ENCODE results near the gene MOXD1.

Gene MOXD1

DNA sequence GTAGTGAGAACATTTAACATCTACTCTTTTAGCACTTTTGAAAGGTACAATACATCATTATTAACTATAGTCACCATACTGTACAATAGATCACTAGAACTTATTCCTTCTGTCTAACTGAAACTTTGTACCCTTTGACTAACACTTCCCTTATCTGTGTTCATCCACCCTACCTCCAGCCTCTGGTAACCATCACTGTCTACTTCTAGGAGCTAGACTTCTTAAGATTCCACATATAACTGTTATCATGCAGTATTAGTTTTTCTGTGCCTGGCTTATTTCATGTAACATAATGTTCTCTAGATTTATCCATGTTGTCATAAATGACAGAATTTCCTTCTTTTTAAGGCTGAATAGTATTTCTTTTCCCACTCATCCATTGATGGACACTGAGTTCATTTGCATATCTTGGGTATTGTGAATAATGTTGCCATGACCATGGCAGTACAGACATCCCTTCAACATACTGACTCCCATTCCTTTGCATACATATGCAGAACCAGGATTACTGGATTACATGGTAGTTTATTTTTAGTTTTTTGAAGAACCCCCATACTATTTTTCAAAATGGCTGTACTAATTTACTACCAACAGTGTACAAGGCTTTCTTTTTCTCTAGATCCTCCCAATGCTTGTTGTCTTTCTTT lies 135.7 kb downstream of the MOXD1 start:
- in situ Hi-C loops (cut with MboI; ENCODE audit: low sequenced_read_pairs, unreplicated experiment) = no loop called here
- DNase-seq (ENCODE audit: low spot score) = no peak
- TF ChIP-seq, protein P1, sequence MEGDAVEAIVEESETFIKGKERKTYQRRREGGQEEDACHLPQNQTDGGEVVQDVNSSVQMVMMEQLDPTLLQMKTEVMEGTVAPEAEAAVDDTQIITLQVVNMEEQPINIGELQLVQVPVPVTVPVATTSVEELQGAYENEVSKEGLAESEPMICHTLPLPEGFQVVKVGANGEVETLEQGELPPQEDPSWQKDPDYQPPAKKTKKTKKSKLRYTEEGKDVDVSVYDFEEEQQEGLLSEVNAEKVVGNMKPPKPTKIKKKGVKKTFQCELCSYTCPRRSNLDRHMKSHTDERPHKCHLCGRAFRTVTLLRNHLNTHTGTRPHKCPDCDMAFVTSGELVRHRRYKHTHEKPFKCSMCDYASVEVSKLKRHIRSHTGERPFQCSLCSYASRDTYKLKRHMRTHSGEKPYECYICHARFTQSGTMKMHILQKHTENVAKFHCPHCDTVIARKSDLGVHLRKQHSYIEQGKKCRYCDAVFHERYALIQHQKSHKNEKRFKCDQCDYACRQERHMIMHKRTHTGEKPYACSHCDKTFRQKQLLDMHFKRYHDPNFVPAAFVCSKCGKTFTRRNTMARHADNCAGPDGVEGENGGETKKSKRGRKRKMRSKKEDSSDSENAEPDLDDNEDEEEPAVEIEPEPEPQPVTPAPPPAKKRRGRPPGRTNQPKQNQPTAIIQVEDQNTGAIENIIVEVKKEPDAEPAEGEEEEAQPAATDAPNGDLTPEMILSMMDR (IDR thresholded peaks at IDR 0.05; ENCODE audit: borderline replicate concordance, control extremely low read depth, extremely low read depth, insufficient read depth, missing control alignments) = no peak

DNA sequence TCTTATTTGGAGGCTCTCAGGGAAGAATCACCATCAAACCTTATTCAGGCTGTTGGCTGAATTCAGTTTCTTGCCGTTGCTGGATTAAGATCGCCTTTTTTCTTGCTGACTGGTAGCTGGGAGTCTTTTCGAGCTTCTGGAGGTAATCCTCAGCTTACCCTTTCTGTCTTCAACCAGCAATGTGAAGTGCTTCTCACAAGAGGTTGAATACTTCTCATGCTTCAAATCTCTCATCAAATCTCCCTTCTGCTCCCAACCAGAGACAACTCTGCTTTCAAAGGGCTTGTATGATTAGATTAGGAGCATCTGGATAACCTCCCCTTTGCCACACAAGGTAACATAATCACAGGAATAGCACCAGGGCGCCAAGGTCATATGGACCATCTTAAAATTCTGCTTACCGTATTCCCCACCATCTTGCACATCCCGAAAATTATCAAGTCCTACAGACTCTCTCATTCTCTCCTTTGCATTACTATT lies 137.2 kb downstream of the MOXD1 start:
- in situ Hi-C loops (cut with MboI; ENCODE audit: low sequenced_read_pairs, unreplicated experiment) = no loop called here
- DNase-seq (ENCODE audit: low spot score) = no peak
- TF ChIP-seq, protein P1 (IDR thresholded peaks at IDR 0.05; ENCODE audit: borderline replicate concordance, control extremely low read depth, extremely low read depth, insufficient read depth, missing control alignments) = no peak

DNA sequence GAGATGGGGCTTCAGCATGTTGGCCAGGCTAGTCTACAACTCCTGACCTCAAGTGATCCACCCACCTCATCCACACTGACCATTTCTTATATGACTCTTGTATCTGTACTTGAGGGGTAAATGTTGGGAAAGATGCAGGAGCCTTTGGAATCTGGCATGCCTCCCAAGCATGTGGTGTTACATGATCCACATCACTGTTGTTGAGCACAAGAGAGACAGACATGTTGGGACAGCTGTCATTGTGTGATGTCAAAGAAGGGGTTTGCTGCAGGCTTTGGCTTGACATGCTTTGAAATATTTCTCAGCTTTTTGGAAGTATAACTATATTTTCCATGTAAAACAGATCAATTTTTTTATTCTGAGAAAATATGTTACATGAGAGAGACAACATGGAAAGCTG lies 139.9 kb downstream of the MOXD1 start:
- DNase-seq (ENCODE audit: low spot score) = no peak
- TF ChIP-seq, protein P1 (IDR thresholded peaks at IDR 0.05; ENCODE audit: borderline replicate concordance, control extremely low read depth, extremely low read depth, insufficient read depth, missing control alignments) = no peak
- in situ Hi-C loops (cut with MboI; ENCODE audit: low sequenced_read_pairs, unreplicated experiment) = no loop called here

DNA sequence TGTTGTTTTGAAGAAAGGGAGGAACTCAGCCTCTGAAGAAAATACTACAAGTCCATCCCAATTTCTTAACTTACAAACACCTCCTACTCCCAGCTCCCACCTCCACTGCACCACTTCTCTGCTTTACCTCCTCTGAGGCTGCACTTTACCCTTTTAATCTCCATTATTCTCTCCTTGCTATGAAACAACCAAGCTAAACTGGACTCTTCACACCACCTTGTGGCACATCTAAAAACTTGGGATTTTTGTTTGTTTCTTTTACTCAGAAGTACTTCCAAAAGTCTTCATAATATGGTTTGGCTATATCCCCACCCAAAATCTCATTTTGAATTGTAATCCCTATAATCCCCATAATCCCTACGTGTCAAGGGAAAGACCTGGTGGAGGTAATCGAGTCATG lies 142.2 kb downstream of the MOXD1 start:
- in situ Hi-C loops (cut with MboI; ENCODE audit: low sequenced_read_pairs, unreplicated experiment) = no loop called here
- TF ChIP-seq, protein P1 (IDR thresholded peaks at IDR 0.05; ENCODE audit: borderline replicate concordance, control extremely low read depth, extremely low read depth, insufficient read depth, missing control alignments) = no peak
- no peak for DNase-seq (ENCODE audit: low spot score)

DNA sequence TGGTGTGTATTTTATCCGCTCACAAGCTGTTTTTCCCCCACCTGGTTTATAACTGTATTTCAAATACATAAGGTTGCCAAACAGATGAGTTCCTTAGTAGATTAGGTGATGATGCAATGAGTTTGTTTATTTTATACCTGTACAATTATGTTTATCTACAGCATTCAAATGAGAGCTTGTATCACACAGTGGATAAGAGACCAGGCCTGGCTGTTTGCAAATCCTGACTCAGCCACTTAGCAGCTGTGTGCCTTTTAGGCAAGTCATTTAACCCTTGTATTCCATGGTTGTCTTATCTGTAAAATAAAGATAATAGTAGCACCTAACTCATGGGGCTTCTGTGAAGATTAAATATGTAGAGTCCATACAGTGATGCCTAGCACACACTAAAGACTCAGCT lies 143.7 kb downstream of the MOXD1 start:
- TF ChIP-seq, protein P1 (IDR thresholded peaks at IDR 0.05; ENCODE audit: borderline replicate concordance, control extremely low read depth, extremely low read depth, insufficient read depth, missing control alignments) = no peak
- in situ Hi-C loops (cut with MboI; ENCODE audit: low sequenced_read_pairs, unreplicated experiment) = no loop called here
- DNase-seq (ENCODE audit: low spot score) = no peak

DNA sequence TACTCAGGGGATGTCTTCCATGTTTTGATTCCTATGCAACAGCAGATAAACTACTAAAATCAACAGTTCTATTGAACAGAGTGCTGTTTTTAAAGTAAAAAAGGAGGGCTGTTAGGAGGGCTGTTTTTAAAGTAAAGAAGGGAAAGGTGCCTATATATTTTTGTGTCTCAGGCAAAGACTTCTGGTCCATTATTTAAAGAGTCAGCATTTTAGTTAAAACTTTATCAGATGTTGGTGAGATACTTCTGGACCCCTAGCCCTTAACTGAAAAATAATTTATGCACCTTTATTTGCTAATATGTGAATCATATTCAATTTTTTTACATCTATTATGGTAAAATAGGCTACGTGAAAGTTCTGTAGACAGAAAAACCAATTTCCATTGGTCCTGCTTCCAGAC lies 144.8 kb downstream of the MOXD1 start:
- in situ Hi-C loops (cut with MboI; ENCODE audit: low sequenced_read_pairs, unreplicated experiment) = no loop called here
- TF ChIP-seq, protein P1 (IDR thresholded peaks at IDR 0.05; ENCODE audit: borderline replicate concordance, control extremely low read depth, extremely low read depth, insufficient read depth, missing control alignments) = no peak
- DNase-seq (ENCODE audit: low spot score) = no peak
